Naive B cell (primary cell): ENCODE data around the gene MYO1A. TPM values are rescaled to one million over a fixed set of nuclear protein-coding genes. Genes with fewer than 3 reads are reported as not detected.

Experiments used
- ATAC-seq, 2 donors: fragments of 150-1000 bp; cut with Tn5 transposase; 2 replicates each; pipeline ENCODE4 v1.10.0; 2021; ENCODE audit warnings: low read depth in 2 of 2, mild to moderate bottlenecking in 2 of 2, moderate library complexity in 2 of 2
- DNase-seq: peaks from one replicate; pipeline ENCODE4 v3.0.0; 2022
- H3K27ac Mint-ChIP-seq, 6 donors: one replicate each; pipeline ENCODE4 v1.8.0; 2020 to 2022; ENCODE audit warnings: mild to moderate bottlenecking in 6 of 6, mixed read lengths in 6 of 6, moderate library complexity in 5 of 6, inconsistent platforms in 2 of 6
- H3K27me3 Mint-ChIP-seq, 3 donors: one replicate each; pipeline ENCODE4 v1.8.0; 2021 to 2022; ENCODE audit warnings: mixed read lengths in 3 of 3, mild to moderate bottlenecking in 1 of 3
- H3K36me3 Mint-ChIP-seq, 2 donors: one replicate each; pipeline ENCODE4 v1.8.0; 2020 to 2022; ENCODE audit warnings: mixed read lengths in 2 of 2, inconsistent platforms in 1 of 2, mild to moderate bottlenecking in 1 of 2
- H3K4me1 Mint-ChIP-seq, 3 donors: one replicate each; pipeline ENCODE4 v1.8.0; 2020 to 2022; ENCODE audit warnings: mixed read lengths in 3 of 3, inconsistent platforms in 1 of 3, mild to moderate bottlenecking in 1 of 3, moderate library complexity in 1 of 3
- H3K4me3 Mint-ChIP-seq, 8 donors: one replicate each; pipeline ENCODE4 v1.8.0; 2020 to 2022; ENCODE audit warnings: mild to moderate bottlenecking in 8 of 8, mixed read lengths in 8 of 8, moderate library complexity in 8 of 8, inconsistent platforms in 2 of 8
- H3K9me3 Mint-ChIP-seq, 7 donors: one replicate each; pipeline ENCODE4 v1.8.0; 2020 to 2022; ENCODE audit warnings: mixed read lengths in 7 of 7, mild to moderate bottlenecking in 5 of 7, inconsistent platforms in 2 of 7, moderate library complexity in 1 of 7
- polyA plus RNA-seq, 6 donors: library from polyadenylated mRNA; unstranded; fragments of 300-500 nt; fragmentation: Illumina TruSeq; gene quantifications; one replicate each; pipeline ENCODE4 v1.2.3, GENCODE V29; 2021; ENCODE audit warnings: low read depth in 6 of 6

Gene MYO1A
- polyA plus RNA-seq, 6 donors from 2014 or later: not detected

GRCh38 chr12:56999456-56999855, 50.5 kb downstream of the MYO1A start:
- Mint-ChIP-seq H3K36me3 (peaks cover 12 to 17% of the 10 kb centered on the region in 2 donors), H3K4me1 (peaks cover 41 to 55% (median 47%) of the 10 kb centered on the region in 3 donors), H3K27me3 (no peaks in the 10 kb centered on the region), H3K4me3 (peak overlapping the region in 1 of 8 donors; percentile 28), H3K9me3 (no peaks in the 10 kb centered on the region), H3K27ac (peak overlapping the region in 5 of 6 donors; percentile 17 to 80 (median 77))
- no peak for DNase-seq
- no peak for ATAC-seq

GRCh38 chr12:56998981-56999380, 50.9 kb downstream of the MYO1A start:
- Mint-ChIP-seq H3K4me3 (peak overlapping the region in 5 of 8 donors; percentile 3 to 28 (median 10)), H3K27ac (peak overlapping the region in 4 of 6 donors; percentile 44 to 80 (median 63)), H3K27me3 (no peaks in the 10 kb centered on the region), H3K36me3 (peaks cover 8 to 12% of the 10 kb centered on the region in 2 donors), H3K9me3 (no peaks in the 10 kb centered on the region), H3K4me1 (peaks cover 37 to 51% (median 43%) of the 10 kb centered on the region in 3 donors)
- DNase-seq (no peak), ATAC-seq (peak; percentile 62 to 68)

DNA sequence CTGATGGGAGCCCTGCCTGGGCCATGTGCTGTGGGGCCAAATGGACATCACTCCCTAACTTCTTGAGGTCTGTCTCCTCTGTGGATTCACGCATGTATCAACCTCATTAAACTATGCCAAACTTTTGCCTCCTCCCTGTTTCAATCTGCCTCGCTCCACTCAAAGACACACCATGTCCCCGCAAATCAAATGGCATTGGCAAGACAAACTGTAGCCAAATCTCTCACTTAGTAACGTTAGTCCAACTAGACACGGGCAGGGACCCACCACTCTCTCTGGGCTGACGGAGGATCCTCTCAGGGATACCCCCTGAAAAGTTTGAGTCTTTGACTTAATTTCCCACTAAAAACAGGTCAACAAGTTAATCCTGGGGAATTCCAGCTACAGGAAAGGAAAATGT, 51.6 kb downstream of the MYO1A start:
- Mint-ChIP-seq H3K27ac (peak overlapping the region in 3 of 6 donors; percentile 11 to 80 (median 26)), H3K36me3 (peaks cover 4 to 10% of the 10 kb centered on the region in 2 donors), H3K4me1 (peaks cover 35 to 47% (median 42%) of the 10 kb centered on the region in 3 donors), H3K27me3 (no peaks in the 10 kb centered on the region), H3K4me3 (no peak overlapping the region), H3K9me3 (no peaks in the 10 kb centered on the region)
- DNase-seq: no peak
- ATAC-seq: no peak

DNA sequence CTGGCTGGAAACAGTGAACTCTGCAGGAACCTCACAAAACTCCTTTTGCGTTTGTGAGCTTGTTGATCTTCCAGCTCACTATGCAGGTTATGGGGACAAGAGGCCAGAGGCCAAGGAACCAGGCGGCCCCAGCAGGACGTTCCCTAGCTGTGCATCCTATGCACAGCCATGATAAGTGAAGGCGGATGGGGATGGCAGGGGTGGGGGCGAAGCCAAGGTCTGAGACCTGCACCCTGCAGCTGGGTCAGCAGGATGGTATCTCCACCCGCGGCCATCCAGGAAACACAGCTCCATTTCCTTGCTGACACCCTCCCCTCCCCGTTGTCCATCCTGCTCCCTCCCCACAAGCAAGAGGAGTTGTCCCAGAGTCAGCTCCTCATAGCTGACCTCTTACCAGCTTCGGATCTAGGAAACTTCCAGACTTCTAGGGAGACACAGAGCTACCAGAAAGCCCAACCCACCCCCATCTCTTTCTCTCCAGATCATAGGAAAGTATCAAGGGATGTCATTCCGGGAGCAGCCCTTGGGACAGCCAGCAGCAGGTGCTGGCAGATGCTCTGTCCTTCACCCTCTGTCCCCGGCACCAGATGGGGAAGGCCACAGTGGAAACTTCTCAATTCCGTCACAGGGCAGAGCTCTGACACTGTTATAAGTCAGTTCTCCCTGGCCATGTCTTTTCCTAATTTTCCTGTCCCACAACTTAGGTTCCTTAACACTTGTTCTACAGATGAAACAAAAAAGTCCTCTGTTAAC, 53.0 kb downstream of the MYO1A start:
- peak overlapping the region in 1 of 8 donors; percentile 25 for H3K4me3 Mint-ChIP-seq
- DNase-seq (no peak), ATAC-seq (no peak)
- no peaks in the 10 kb centered on the region for H3K9me3 Mint-ChIP-seq
- peak overlapping the region in 1 of 6 donors; percentile 34 for H3K27ac Mint-ChIP-seq
- no peaks in the 10 kb centered on the region for H3K27me3 Mint-ChIP-seq
- peaks cover 4 to 10% of the 10 kb centered on the region in 2 donors for H3K36me3 Mint-ChIP-seq
- H3K4me1 Mint-ChIP-seq: peaks cover 32 to 41% (median 35%) of the 10 kb centered on the region in 3 donors

GRCh38 chr12:56995930-56996496, 53.9 kb downstream of the MYO1A start:
- H3K9me3 Mint-ChIP-seq: no peaks in the 10 kb centered on the region
- no peak overlapping the region for H3K27ac Mint-ChIP-seq
- no peak for DNase-seq
- ATAC-seq: no peak
- peaks cover 4 to 10% of the 10 kb centered on the region in 2 donors for H3K36me3 Mint-ChIP-seq
- peaks cover 30 to 39% (median 36%) of the 10 kb centered on the region in 3 donors for H3K4me1 Mint-ChIP-seq
- H3K27me3 Mint-ChIP-seq: no peaks in the 10 kb centered on the region
- no peak overlapping the region for H3K4me3 Mint-ChIP-seq

- Mint-ChIP-seq H3K4me3 (no peak overlapping the region), H3K36me3 (peaks cover 4 to 10% of the 10 kb centered on the region in 2 donors), H3K4me1 (peaks cover 26 to 36% (median 34%) of the 10 kb centered on the region in 3 donors), H3K27ac (no peak overlapping the region), H3K9me3 (no peaks in the 10 kb centered on the region), H3K27me3 (no peaks in the 10 kb centered on the region)
- DNase-seq (no peak), ATAC-seq (no peak)
Measured at GRCh38 chr12:56995201-56995929, 54.6 kb downstream of the MYO1A start.

GRCh38 chr12:56994231-56994746, 55.6 kb downstream of the MYO1A start:
- DNase-seq (no peak), ATAC-seq (no peak)
- Mint-ChIP-seq H3K9me3 (no peaks in the 10 kb centered on the region), H3K27ac (no peak overlapping the region), H3K4me3 (no peak overlapping the region), H3K36me3 (peaks cover 4 to 10% of the 10 kb centered on the region in 2 donors), H3K4me1 (peaks cover 19 to 30% (median 24%) of the 10 kb centered on the region in 3 donors), H3K27me3 (no peaks in the 10 kb centered on the region)

- DNase-seq (no peak), ATAC-seq (no peak)
- peaks cover 0 to 2% (median 1%) of the 10 kb centered on the region in 3 donors for H3K27me3 Mint-ChIP-seq
- peaks cover 4 to 10% of the 10 kb centered on the region in 2 donors for H3K36me3 Mint-ChIP-seq
- peak overlapping the region in 1 of 6 donors; percentile 34 for H3K27ac Mint-ChIP-seq
- H3K9me3 Mint-ChIP-seq: no peaks in the 10 kb centered on the region
- peaks cover 9 to 21% (median 15%) of the 10 kb centered on the region in 3 donors for H3K4me1 Mint-ChIP-seq
- H3K4me3 Mint-ChIP-seq: no peak overlapping the region
Measured at GRCh38 chr12:56993346-56993745, 56.6 kb downstream of the MYO1A start.

DNA sequence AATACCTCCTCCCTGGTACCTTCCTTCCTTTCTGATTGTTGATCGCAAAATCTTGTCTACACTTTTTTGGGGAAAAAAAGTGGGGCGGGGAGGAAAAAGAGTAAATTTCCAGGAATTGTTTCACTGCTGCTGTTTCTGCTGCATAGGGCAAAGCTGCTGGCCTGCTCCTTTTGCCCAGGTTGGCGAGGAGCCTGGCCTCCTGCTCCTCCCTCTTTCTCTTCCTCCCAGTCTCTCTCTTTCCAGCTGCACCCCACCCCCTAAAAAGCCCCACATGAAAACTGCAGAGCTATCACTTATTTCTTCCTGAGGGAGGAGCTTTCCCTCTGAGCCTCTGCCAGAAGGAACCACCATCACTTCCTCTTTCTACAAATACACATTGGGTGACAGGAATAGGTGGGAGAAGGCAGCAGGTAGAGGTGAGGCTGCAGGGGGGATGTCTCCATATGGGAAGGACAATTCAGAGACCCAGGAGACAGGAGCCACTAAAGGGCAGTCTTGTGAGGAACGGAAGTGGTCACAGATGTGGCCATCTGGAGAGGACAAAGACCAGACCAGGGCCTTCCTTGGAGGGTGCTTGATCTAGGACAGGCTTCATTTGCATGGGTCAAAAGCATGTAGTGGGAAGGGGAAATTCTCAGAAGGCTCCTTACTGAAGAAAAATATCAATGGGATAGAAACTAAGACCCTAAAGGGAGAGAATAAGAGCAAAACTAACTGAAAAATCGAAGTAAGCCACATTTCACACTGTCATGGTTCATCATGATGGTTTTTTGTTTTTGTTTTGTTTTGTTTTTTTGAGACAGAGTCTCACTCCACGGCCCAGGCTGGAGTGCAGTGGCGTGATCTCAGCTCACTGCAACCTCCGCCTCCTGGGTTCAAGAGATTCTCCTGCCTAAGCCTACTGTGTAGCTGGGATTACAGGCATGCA, 58.3 kb downstream of the MYO1A start:
- Mint-ChIP-seq H3K27me3 (peaks cover 0 to 8% (median 6%) of the 10 kb centered on the region in 3 donors), H3K4me1 (peaks cover 13 to 23% (median 15%) of the 10 kb centered on the region in 3 donors), H3K27ac (peak overlapping the region in 2 of 6 donors; percentile 61 to 80), H3K36me3 (peaks cover 0 to 10% of the 10 kb centered on the region in 2 donors), H3K9me3 (no peaks in the 10 kb centered on the region), H3K4me3 (no peak overlapping the region)
- DNase-seq (no peak), ATAC-seq (no peak)

GRCh38 chr12:56990648-56991318, 59.1 kb downstream of the MYO1A start:
- ATAC-seq (no peak), DNase-seq (no peak)
- Mint-ChIP-seq H3K27ac (peak overlapping the region in 1 of 6 donors; percentile 61), H3K4me3 (no peak overlapping the region), H3K4me1 (peaks cover 13 to 19% (median 15%) of the 10 kb centered on the region in 3 donors), H3K27me3 (peaks cover 0 to 8% (median 6%) of the 10 kb centered on the region in 3 donors), H3K9me3 (no peaks in the 10 kb centered on the region), H3K36me3 (peaks cover 0 to 3% of the 10 kb centered on the region in 2 donors)

- Mint-ChIP-seq H3K4me3 (no peak overlapping the region), H3K27me3 (peaks cover 0 to 8% (median 6%) of the 10 kb centered on the region in 3 donors), H3K27ac (no peak overlapping the region), H3K36me3 (no peaks in the 10 kb centered on the region), H3K9me3 (no peaks in the 10 kb centered on the region), H3K4me1 (peaks cover 13 to 18% (median 15%) of the 10 kb centered on the region in 3 donors)
- DNase-seq (no peak), ATAC-seq (no peak)
Measured at GRCh38 chr12:56989861-56990610, 59.9 kb downstream of the MYO1A start.
